ENCODE measurements around the gene TNFAIP3. TPM values are rescaled to one million over a fixed set of nuclear protein-coding genes. Genes with fewer than 3 reads are reported as not detected.

TNFAIP3 gene
- total RNA-seq, 1 donor from 2014 or later = 44.6 TPM

DNA sequence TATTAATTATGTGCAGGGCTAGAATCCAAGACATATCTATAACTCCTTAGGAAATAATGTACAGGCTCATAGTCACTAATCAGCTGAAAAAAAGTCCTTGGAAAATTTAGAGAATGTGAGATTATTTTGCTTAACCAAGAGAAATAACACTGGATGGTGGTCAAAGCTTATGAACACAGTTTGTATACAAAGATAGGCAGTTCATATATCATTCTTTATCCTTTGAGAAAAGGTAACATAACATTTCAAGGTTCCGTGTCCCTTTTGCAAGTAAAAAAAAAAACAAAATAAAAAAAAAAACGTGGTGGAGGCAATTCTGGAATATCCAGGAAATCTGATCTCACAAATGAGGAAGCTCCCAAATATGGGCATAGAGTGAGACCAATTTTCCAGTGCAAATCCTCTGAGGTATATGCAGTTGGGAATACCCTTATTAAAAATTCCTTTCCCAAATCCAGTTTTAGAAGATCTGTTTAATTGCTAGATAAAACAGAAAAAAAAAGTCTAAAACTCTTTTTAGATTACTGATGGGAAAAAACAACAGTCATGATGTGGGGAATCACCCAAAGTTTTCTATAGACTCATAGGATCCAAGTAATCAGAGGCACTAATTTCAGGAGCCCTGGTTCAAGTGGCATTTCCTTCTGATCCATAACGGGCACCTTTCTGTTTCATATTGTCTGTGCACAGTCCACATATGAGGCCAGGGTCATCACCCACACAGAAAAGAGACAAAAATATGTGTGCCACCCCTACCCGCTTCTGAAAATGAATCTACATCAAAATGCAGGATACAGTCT, 17.7 kb upstream of the TNFAIP3 start:
- H3K4me3 ChIP-seq = no peak overlapping the region
- no peaks in the 10 kb centered on the region for H3K27me3 ChIP-seq (ENCODE audit: low read depth)
- no peak overlapping the region for H3K27ac ChIP-seq
- TF ChIP-seq CTCF (IDR thresholded peaks at IDR 0.05) = no peak
- no peaks in the 10 kb centered on the region for H3K36me3 ChIP-seq
- intact Hi-C loops (cut with DNase I) = no loop called here
- H3K9me3 ChIP-seq = no peaks in the 10 kb centered on the region
- peaks cover 19% of the 10 kb centered on the region for H3K4me1 ChIP-seq
- ATAC-seq (no peak), DNase-seq (no peak)

GRCh38 chr6:137849981-137850714, 16.9 kb upstream of the TNFAIP3 start:
- no peak for TF ChIP-seq CTCF (IDR thresholded peaks at IDR 0.05)
- intact Hi-C loops (cut with DNase I) = no loop called here
- Histone ChIP-seq H3K9me3 (no peaks in the 10 kb centered on the region), H3K36me3 (no peaks in the 10 kb centered on the region), H3K27me3 (ENCODE audit: low read depth) (no peaks in the 10 kb centered on the region), H3K4me3 (no peak overlapping the region), H3K4me1 (peaks cover 19% of the 10 kb centered on the region), H3K27ac (no peak overlapping the region)
- no peak for ATAC-seq
- DNase-seq = no peak

GRCh38 chr6:137850816-137851602, 16.1 kb upstream of the TNFAIP3 start:
- H3K4me3 ChIP-seq = no peak overlapping the region
- no peak for TF ChIP-seq CTCF (IDR thresholded peaks at IDR 0.05)
- no peaks in the 10 kb centered on the region for H3K36me3 ChIP-seq
- ATAC-seq = no peak
- no peak overlapping the region for H3K27ac ChIP-seq
- intact Hi-C loops (cut with DNase I) = no loop called here
- no peak for DNase-seq
- H3K9me3 ChIP-seq = no peaks in the 10 kb centered on the region
- no peaks in the 10 kb centered on the region for H3K27me3 ChIP-seq (ENCODE audit: low read depth)
- peaks cover 19% of the 10 kb centered on the region for H3K4me1 ChIP-seq

GRCh38 chr6:137851669-137852068, 15.4 kb upstream of the TNFAIP3 start:
- intact Hi-C loops (cut with DNase I) = no loop called here
- no peak overlapping the region for H3K27ac ChIP-seq

More at GRCh38 chr6:137851669-137852068, 15.4 kb upstream of the TNFAIP3 start:
- Histone ChIP-seq H3K9me3 (no peaks in the 10 kb centered on the region), H3K4me1 (peaks cover 13% of the 10 kb centered on the region), H3K4me3 (no peak overlapping the region), H3K36me3 (no peaks in the 10 kb centered on the region), H3K27me3 (ENCODE audit: low read depth) (no peaks in the 10 kb centered on the region)
- ATAC-seq (no peak), DNase-seq (no peak)
- TF ChIP-seq CTCF (IDR thresholded peaks at IDR 0.05) = no peak

All from lower lobe of right lung (tissue), 2 donors.